Panc1 (cell line): ENCODE data around the gene REEP2. TPM values are rescaled to one million over a fixed set of nuclear protein-coding genes. Genes with fewer than 3 reads are reported as not detected.

Experiments used
- ATAC-seq: fragments of 200-7000 bp; cut with Tn5 transposase; 2 replicates; pipeline ENCODE4 v1.9.1; 2020; ENCODE audit warnings: mild to moderate bottlenecking, moderate library complexity
- BruUV-seq: library from RNA; stranded (reverse); fragments of 400-500 nt; replicated peaks from 2 replicates; lab custom pipeline; 2021; lab: Mats Ljungman, UMichigan
- CTCF ChIA-PET: fragments of 300-600 bp; sonication (Branson Sonifier 250); formaldehyde crosslinking; loops from one replicate; lab custom pipeline; 2022; ENCODE audit warnings: antibody characterized with exemption; lab: Charles Lee
- POLR2A ChIA-PET: fragments of 300-600 bp; sonication (Branson Sonifier 250); formaldehyde crosslinking; loops from one replicate; lab custom pipeline; 2022; ENCODE audit warnings: antibody characterized with exemption; lab: Charles Lee
- DNase-seq: peaks from one replicate; pipeline ENCODE4 v3.0.0-alpha.2; 2010; ENCODE audit warnings: low read depth, low spot score
- H3K27ac ChIP-seq: 2 replicates; pipeline ENCODE4 v1.5.1; 2011; ENCODE audit warnings: mild to moderate bottlenecking, low read length, inconsistent platforms
- H3K27me3 ChIP-seq: fragments of 200-500 bp; sonication (Bioruptor generic); 2 replicates; pipeline ENCODE4 v1.6.0; 2014; ENCODE audit warnings: low read length, inconsistent platforms; ENCODE audit not compliant: control insufficient read depth, insufficient read depth
- H3K36me3 ChIP-seq: fragments of 200-500 bp; sonication (Bioruptor generic); 2 replicates; pipeline ENCODE4 v1.5.1; 2014; ENCODE audit warnings: inconsistent platforms, mild to moderate bottlenecking, low read length, moderate library complexity; ENCODE audit not compliant: control insufficient read depth, insufficient read depth
- H3K4me1 ChIP-seq: 2 replicates; pipeline ENCODE4 v1.5.1; 2011; ENCODE audit warnings: inconsistent platforms, mild to moderate bottlenecking, low read length, moderate library complexity; ENCODE audit not compliant: control insufficient read depth, insufficient read depth
- H3K4me3 ChIP-seq, 2 experiments: 2 replicates each; pipeline ENCODE4 v1.5.1; 2011 to 2012; ENCODE audit warnings: low read depth in 2 of 2, low read length in 2 of 2, mild to moderate bottlenecking in 2 of 2, inconsistent platforms in 1 of 2, moderate library complexity in 1 of 2
- H3K9me3 ChIP-seq: fragments of 200-500 bp; sonication (Bioruptor generic); 2 replicates; pipeline ENCODE4 v1.5.1; 2014; ENCODE audit warnings: low read depth, mild to moderate bottlenecking, inconsistent platforms, low read length, moderate library complexity; ENCODE audit not compliant: control insufficient read depth, insufficient read depth
- CTCF ChIP-seq: fragments of 450-650 bp; IDR thresholded peaks from 2 replicates; pipeline ENCODE4 v1.5.1; 2017; ENCODE audit warnings: mild to moderate bottlenecking
- POLR2AphosphoS5 ChIP-seq: IDR thresholded peaks from 2 replicates; pipeline ENCODE4 v1.6.1; 2012; ENCODE audit warnings: mild to moderate bottlenecking, low read depth, low read length, moderate library complexity
- SIN3A ChIP-seq: IDR thresholded peaks from 2 replicates; pipeline ENCODE4 v1.6.1; 2012; ENCODE audit warnings: low read depth, mild to moderate bottlenecking, low read length, moderate library complexity, borderline replicate concordance; ENCODE audit not compliant: insufficient read depth
- TCF7L2 ChIP-seq: IDR thresholded peaks from 2 replicates; pipeline ENCODE4 v1.6.1; 2011; ENCODE audit warnings: mild to moderate bottlenecking, low read depth, low read length, inconsistent platforms
- in situ Hi-C: cut with HindIII; loops from 2 replicates; pipeline ENCODE4 v1.10.0; 2016; ENCODE audit warnings: low sequenced_read_pairs, low pct_unique_long_range_greater_than_20kb
- intact Hi-C: fragments of 100-400 bp; cut with micrococcal nuclease; formaldehyde crosslinking; loops from one replicate; pipeline ENCODE4 v1.10.0; 2022; ENCODE audit not compliant: unreplicated experiment
- total RNA-seq: library from RNA; stranded (reverse); gene quantifications from one replicate; pipeline ENCODE4 v1.2.1, GENCODE V29; 2021; ENCODE audit not compliant: unreplicated experiment
- TF ChIP-seq, protein P1 (sequence below), 2 experiments: IDR thresholded peaks; 2 replicates each; pipeline ENCODE4 v1.6.1; 2011 to 2012; ENCODE audit warnings: low read depth in 2 of 2, control low read depth in 1 of 2, low read length in 1 of 2, mild to moderate bottlenecking in 1 of 2, moderate library complexity in 1 of 2; ENCODE audit not compliant: insufficient read depth in 1 of 2

REEP2 gene
- total RNA-seq, 1 experiment from 2014 or later, result 6.5 TPM

- no peak overlapping the region for H3K27ac ChIP-seq
- POLR2A ChIA-PET, result interaction anchor here (0.7 kb wide), 2 partner anchors 51 to 192 kb away, joined by 3 to 4 read pairs; no protein-coding TSS in a partner anchor
- intact Hi-C loops, result no loop called here
- H3K27me3 ChIP-seq, result no peaks in the 10 kb centered on the region
- H3K4me1 ChIP-seq, result peaks cover 4% of the 10 kb centered on the region; the same call in 1 of the 2 replicates
- H3K36me3 ChIP-seq, result peaks cover under 1% of the 10 kb centered on the region; the same call in 1 of the 2 replicates
- TF ChIP-seq SIN3A, result no peak
- no peak for TF ChIP-seq CTCF
- TF ChIP-seq POLR2AphosphoS5, result no peak
- TF ChIP-seq, protein P1, sequence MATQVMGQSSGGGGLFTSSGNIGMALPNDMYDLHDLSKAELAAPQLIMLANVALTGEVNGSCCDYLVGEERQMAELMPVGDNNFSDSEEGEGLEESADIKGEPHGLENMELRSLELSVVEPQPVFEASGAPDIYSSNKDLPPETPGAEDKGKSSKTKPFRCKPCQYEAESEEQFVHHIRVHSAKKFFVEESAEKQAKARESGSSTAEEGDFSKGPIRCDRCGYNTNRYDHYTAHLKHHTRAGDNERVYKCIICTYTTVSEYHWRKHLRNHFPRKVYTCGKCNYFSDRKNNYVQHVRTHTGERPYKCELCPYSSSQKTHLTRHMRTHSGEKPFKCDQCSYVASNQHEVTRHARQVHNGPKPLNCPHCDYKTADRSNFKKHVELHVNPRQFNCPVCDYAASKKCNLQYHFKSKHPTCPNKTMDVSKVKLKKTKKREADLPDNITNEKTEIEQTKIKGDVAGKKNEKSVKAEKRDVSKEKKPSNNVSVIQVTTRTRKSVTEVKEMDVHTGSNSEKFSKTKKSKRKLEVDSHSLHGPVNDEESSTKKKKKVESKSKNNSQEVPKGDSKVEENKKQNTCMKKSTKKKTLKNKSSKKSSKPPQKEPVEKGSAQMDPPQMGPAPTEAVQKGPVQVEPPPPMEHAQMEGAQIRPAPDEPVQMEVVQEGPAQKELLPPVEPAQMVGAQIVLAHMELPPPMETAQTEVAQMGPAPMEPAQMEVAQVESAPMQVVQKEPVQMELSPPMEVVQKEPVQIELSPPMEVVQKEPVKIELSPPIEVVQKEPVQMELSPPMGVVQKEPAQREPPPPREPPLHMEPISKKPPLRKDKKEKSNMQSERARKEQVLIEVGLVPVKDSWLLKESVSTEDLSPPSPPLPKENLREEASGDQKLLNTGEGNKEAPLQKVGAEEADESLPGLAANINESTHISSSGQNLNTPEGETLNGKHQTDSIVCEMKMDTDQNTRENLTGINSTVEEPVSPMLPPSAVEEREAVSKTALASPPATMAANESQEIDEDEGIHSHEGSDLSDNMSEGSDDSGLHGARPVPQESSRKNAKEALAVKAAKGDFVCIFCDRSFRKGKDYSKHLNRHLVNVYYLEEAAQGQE (IDR thresholded peaks at IDR 0.05; ENCODE audit: insufficient read depth in 1 of 2, low read depth in 2 of 2, low read length in 1 of 2), result no peak
- CTCF ChIA-PET, result no interaction called here
- H3K9me3 ChIP-seq, result no peaks in the 10 kb centered on the region
- BruUV-seq, result no TSS peak
- in situ Hi-C loops, result no loop called here
- ATAC-seq (no peak), DNase-seq (no peak)
- no peak overlapping the region for H3K4me3 ChIP-seq
Measured at GRCh38 chr5:138441221-138441620, 2.4 kb downstream of the REEP2 start.

DNA sequence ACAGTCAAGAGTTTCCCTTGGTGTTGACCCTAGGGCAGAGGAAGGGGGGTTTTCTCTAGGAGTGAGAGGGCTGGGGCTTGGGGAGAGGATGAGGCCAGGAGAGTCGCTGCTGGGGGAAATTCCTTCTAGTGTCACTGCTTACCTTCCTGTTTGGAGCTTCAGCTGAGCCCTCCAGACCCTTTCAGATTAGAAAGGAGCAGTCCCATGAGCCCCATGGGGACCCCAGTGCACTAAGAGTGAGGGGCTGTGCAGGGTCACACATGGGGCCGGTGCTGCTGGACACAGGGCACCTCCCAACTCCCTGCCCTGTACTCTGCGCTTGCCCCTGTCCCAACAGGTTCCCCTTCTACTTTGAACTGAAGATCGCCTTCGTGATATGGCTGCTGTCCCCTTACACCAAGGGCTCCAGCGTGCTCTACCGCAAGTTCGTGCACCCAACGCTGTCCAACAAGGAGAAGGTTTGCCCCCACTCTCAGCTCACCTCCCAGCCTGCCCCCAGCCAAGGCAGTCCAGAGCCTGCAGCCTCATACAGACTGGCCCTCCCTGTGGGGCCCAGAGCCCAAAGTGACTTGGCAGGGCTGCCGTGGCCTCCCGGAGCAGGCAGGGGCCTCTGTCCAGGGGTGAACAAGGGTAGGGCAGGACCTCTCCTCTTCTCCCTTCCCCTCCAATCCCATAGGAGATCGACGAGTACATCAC is 5.4 kb downstream of the REEP2 start:
- BruUV-seq, result no TSS peak

More for the DNA sequence above, 5.4 kb downstream of the REEP2 start:
- no peak; the same call in 1 of the 2 replicates for ATAC-seq
- no peaks in the 10 kb centered on the region for H3K9me3 ChIP-seq
- DNase-seq, result no peak
- in situ Hi-C loops (no loop called here), intact Hi-C loops (no loop called here)
- H3K4me3 ChIP-seq, result no peak overlapping the region
- no peak for TF ChIP-seq POLR2AphosphoS5
- TF ChIP-seq, protein P1 (IDR thresholded peaks at IDR 0.05; ENCODE audit: insufficient read depth in 1 of 2, low read depth in 2 of 2, low read length in 1 of 2), result no peak
- no peak for TF ChIP-seq CTCF
- TF ChIP-seq SIN3A, result no peak
- no peak for TF ChIP-seq TCF7L2
- H3K27me3 ChIP-seq, result no peaks in the 10 kb centered on the region
- ChIA-PET POLR2A (interaction anchor here (0.7 kb wide), 1 partner anchor 14 kb away, joined by 4 read pairs; no protein-coding TSS in a partner anchor), CTCF (no interaction called here)
- no peaks in the 10 kb centered on the region; the same call in 1 of the 2 replicates for H3K4me1 ChIP-seq
- H3K27ac ChIP-seq, result no peak overlapping the region
- H3K36me3 ChIP-seq, result no peaks in the 10 kb centered on the region
